ENCODE measurements around the gene HTT-AS. TPM values are rescaled to one million over a fixed set of nuclear protein-coding genes. Genes with fewer than 3 reads are reported as not detected.

Gene HTT-AS
- total RNA-seq, 1 experiment from 2014 or later, result not detected

DNA sequence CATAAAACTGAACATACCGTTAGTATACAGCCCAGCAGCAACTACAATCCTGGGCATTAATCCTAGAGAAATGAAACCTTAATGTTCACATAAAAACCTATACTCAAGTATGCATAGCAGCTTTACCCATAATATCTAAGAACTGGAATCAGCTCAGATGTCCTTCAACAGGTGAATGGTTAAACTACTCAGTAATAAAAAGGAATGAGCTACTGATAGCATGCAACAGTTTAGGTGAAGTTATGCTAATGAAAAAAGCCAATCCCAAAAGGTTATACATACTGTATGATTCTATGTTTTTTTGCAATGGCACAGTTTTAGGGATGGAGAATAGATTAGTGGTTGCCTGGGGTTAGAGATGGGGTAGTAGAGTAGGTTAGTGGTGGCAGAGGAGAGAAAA, 9.4 kb upstream of the HTT-AS start:
- H3K4me3 Mint-ChIP-seq (ENCODE audit: unreplicated experiment), result no peak overlapping the region
- no peak overlapping the region for H3K27ac Mint-ChIP-seq (ENCODE audit: unreplicated experiment)
- TF ChIP-seq, protein P1, sequence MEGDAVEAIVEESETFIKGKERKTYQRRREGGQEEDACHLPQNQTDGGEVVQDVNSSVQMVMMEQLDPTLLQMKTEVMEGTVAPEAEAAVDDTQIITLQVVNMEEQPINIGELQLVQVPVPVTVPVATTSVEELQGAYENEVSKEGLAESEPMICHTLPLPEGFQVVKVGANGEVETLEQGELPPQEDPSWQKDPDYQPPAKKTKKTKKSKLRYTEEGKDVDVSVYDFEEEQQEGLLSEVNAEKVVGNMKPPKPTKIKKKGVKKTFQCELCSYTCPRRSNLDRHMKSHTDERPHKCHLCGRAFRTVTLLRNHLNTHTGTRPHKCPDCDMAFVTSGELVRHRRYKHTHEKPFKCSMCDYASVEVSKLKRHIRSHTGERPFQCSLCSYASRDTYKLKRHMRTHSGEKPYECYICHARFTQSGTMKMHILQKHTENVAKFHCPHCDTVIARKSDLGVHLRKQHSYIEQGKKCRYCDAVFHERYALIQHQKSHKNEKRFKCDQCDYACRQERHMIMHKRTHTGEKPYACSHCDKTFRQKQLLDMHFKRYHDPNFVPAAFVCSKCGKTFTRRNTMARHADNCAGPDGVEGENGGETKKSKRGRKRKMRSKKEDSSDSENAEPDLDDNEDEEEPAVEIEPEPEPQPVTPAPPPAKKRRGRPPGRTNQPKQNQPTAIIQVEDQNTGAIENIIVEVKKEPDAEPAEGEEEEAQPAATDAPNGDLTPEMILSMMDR (IDR thresholded peaks at IDR 0.05; ENCODE audit: insufficient read depth in 1 of 2, low read depth in 1 of 2, low read length in 1 of 2, severe bottlenecking in 1 of 2, unreplicated experiment in 1 of 2), result no peak
- no peaks in the 10 kb centered on the region for H3K4me1 Mint-ChIP-seq (ENCODE audit: low read depth, unreplicated experiment)
- no peak for DNase-seq
- Histone ChIP-seq H3K9me3 (no peaks in the 10 kb centered on the region), H3K4me3 (ENCODE audit: low read depth, low read length) (no peak overlapping the region), H3K4me1 (peaks cover 3% of the 10 kb centered on the region; the same call in 1 of the 2 replicates), H3K27me3 (replicated peaks; ENCODE audit: control insufficient read depth, insufficient read depth, low read length) (no peaks in the 10 kb centered on the region), H3K36me3 (ENCODE audit: control insufficient read depth, insufficient read depth, low read length) (no peaks in the 10 kb centered on the region)
- peaks cover 28% of the 10 kb centered on the region for H3K36me3 Mint-ChIP-seq (ENCODE audit: insufficient read depth, unreplicated experiment)
- no peaks in the 10 kb centered on the region for H3K27me3 Mint-ChIP-seq (ENCODE audit: insufficient read depth, unreplicated experiment)
- H3K9me3 Mint-ChIP-seq (ENCODE audit: unreplicated experiment), result no peaks in the 10 kb centered on the region
- POLR2A ChIA-PET, result no interaction called here
- intact Hi-C loops (cut with micrococcal nuclease; ENCODE audit: unreplicated experiment), result no loop called here
- CTCF ChIA-PET, result no interaction called here
- no TSS peak for BruUV-seq (replicated peaks)

GRCh38 chr4:3082925-3083515, 8.7 kb upstream of the HTT-AS start:
- H3K27me3 Mint-ChIP-seq (ENCODE audit: insufficient read depth, unreplicated experiment), result no peaks in the 10 kb centered on the region
- no peak overlapping the region for H3K4me3 ChIP-seq (ENCODE audit: low read depth, low read length)
- H3K4me1 ChIP-seq, result peaks cover 3% of the 10 kb centered on the region; the same call in 1 of the 2 replicates
- no TSS peak for BruUV-seq (replicated peaks)
- no peaks in the 10 kb centered on the region for H3K36me3 ChIP-seq (ENCODE audit: control insufficient read depth, insufficient read depth, low read length)
- TF ChIP-seq, protein P1 (IDR thresholded peaks at IDR 0.05; ENCODE audit: insufficient read depth in 1 of 2, low read depth in 1 of 2, low read length in 1 of 2, severe bottlenecking in 1 of 2, unreplicated experiment in 1 of 2), result no peak
- H3K27ac Mint-ChIP-seq (ENCODE audit: unreplicated experiment), result no peak overlapping the region
- H3K4me1 Mint-ChIP-seq (ENCODE audit: low read depth, unreplicated experiment), result no peaks in the 10 kb centered on the region
- POLR2A ChIA-PET, result no interaction called here
- no peak for DNase-seq
- H3K36me3 Mint-ChIP-seq (ENCODE audit: insufficient read depth, unreplicated experiment), result peaks cover 23% of the 10 kb centered on the region
- intact Hi-C loops (cut with micrococcal nuclease; ENCODE audit: unreplicated experiment), result no loop called here
- H3K9me3 ChIP-seq, result no peaks in the 10 kb centered on the region
- no peaks in the 10 kb centered on the region for H3K27me3 ChIP-seq (replicated peaks; ENCODE audit: control insufficient read depth, insufficient read depth, low read length)
- H3K9me3 Mint-ChIP-seq (ENCODE audit: unreplicated experiment), result no peaks in the 10 kb centered on the region
- no peak overlapping the region for H3K4me3 Mint-ChIP-seq (ENCODE audit: unreplicated experiment)
- CTCF ChIA-PET, result no interaction called here

- intact Hi-C loops (cut with micrococcal nuclease; ENCODE audit: unreplicated experiment), result no loop called here
- H3K4me3 ChIP-seq (ENCODE audit: low read depth, low read length), result no peak overlapping the region
- no peaks in the 10 kb centered on the region for H3K9me3 ChIP-seq
- no peak for DNase-seq
- H3K36me3 ChIP-seq (ENCODE audit: control insufficient read depth, insufficient read depth, low read length), result no peaks in the 10 kb centered on the region
- Mint-ChIP-seq H3K27ac (ENCODE audit: unreplicated experiment) (no peak overlapping the region), H3K36me3 (ENCODE audit: insufficient read depth, unreplicated experiment) (peaks cover 17% of the 10 kb centered on the region), H3K4me1 (ENCODE audit: low read depth, unreplicated experiment) (peaks cover 9% of the 10 kb centered on the region), H3K27me3 (ENCODE audit: insufficient read depth, unreplicated experiment) (no peaks in the 10 kb centered on the region), H3K4me3 (ENCODE audit: unreplicated experiment) (no peak overlapping the region), H3K9me3 (ENCODE audit: unreplicated experiment) (no peaks in the 10 kb centered on the region)
- no peaks in the 10 kb centered on the region for H3K27me3 ChIP-seq (replicated peaks; ENCODE audit: control insufficient read depth, insufficient read depth, low read length)
- H3K4me1 ChIP-seq, result peaks cover 6% of the 10 kb centered on the region
- POLR2A ChIA-PET, result no interaction called here
- CTCF ChIA-PET, result no interaction called here
- BruUV-seq (replicated peaks), result no TSS peak
- TF ChIP-seq, protein P1 (IDR thresholded peaks at IDR 0.05; ENCODE audit: insufficient read depth in 1 of 2, low read depth in 1 of 2, low read length in 1 of 2, severe bottlenecking in 1 of 2, unreplicated experiment in 1 of 2), result no peak
Measured at GRCh38 chr4:3079694-3080123, 5.4 kb upstream of the HTT-AS start.

All from Caco-2 (cell line).